GM12878 (cell line): Measurements from ENCODE around the gene TNNC2. TPM values are rescaled to one million over a fixed set of nuclear protein-coding genes. Genes with fewer than 3 reads are reported as not detected.

Source experiments
- ATAC-seq: fragments of 200-7000 bp; cut with Tn5 transposase; 3 replicates; pipeline ENCODE4 v1.9.1; 2020; ENCODE audit warnings: mild to moderate bottlenecking, moderate library complexity
- BruUV-seq: library from RNA; stranded (reverse); fragments of 400-500 nt; replicated peaks from 2 replicates; lab custom pipeline; 2021; lab: Mats Ljungman, UMichigan
- CTCF ChIA-PET: fragments of 300-600 bp; sonication (Branson Sonifier 250); formaldehyde crosslinking; extraction: SDS; loops from one replicate; lab custom pipeline; 2021; ENCODE audit warnings: inconsistent platforms; lab: Yijun Ruan, JAX
- POLR2A ChIA-PET: fragments of 350-600 bp; formaldehyde crosslinking; extraction: SDS; loops from one replicate; lab custom pipeline; 2021; ENCODE audit warnings: inconsistent platforms; lab: Charles Lee
- RAD21 ChIA-PET: fragments of 300-600 bp; sonication (Branson Sonifier 250); formaldehyde crosslinking; loops from one replicate; lab custom pipeline; 2023; ENCODE audit warnings: antibody characterized with exemption; ENCODE audit not compliant: unreplicated experiment; lab: Charles Lee
- SMC1A ChIA-PET: fragments of 300-600 bp; sonication (Branson Sonifier 250); formaldehyde crosslinking; loops from one replicate; lab custom pipeline; 2023; ENCODE audit not compliant: unreplicated experiment, uncharacterized antibody; lab: Charles Lee
- DNase-seq: peaks from one replicate; pipeline ENCODE4 v3.0.0-alpha.2; 2011; ENCODE audit warnings: low read depth, low spot score
- FAIRE-seq: peaks from 3 replicates; lab custom pipeline; 2011; peaks lifted over from hg19 to GRCh38; lab: Jason Lieb, UNC
- H2AFZ ChIP-seq: 2 replicates; pipeline ENCODE4 v1.6.0; 2011; ENCODE audit warnings: low read depth, low read length, control low read depth; ENCODE audit not compliant: control insufficient read depth
- H3K27ac ChIP-seq: 2 replicates; pipeline ENCODE4 v1.5.1; 2011; ENCODE audit warnings: control low read depth; ENCODE audit not compliant: control insufficient read depth, insufficient read depth
- H3K27me3 ChIP-seq, 2 experiments: replicated peaks in 1 of 2; 2 replicates each; pipeline versions ENCODE4 v1.6.0 to v1.6.1; 2011; ENCODE audit warnings: low read length in 1 of 2; ENCODE audit not compliant: control insufficient read depth in 2 of 2, insufficient read depth in 2 of 2
- H3K36me3 ChIP-seq, 2 experiments: 2 replicates each; pipeline ENCODE4 v1.5.1; 2011; ENCODE audit warnings: low read length in 1 of 2; ENCODE audit not compliant: control insufficient read depth in 2 of 2, insufficient read depth in 2 of 2
- H3K4me1 ChIP-seq: 2 replicates; pipeline ENCODE4 v1.6.1; 2011; ENCODE audit warnings: mild to moderate bottlenecking, low read length, moderate library complexity, mixed read lengths; ENCODE audit not compliant: control insufficient read depth, insufficient read depth
- H3K4me2 ChIP-seq: 2 replicates; pipeline ENCODE4 v1.6.0; 2011; ENCODE audit warnings: control low read depth; ENCODE audit not compliant: control insufficient read depth, insufficient read depth
- H3K4me3 ChIP-seq: fragments of 200-600 bp; sonication (generic); 2 replicates; pipeline ENCODE4 v1.5.1; 2016
- H3K79me2 ChIP-seq: 2 replicates; pipeline ENCODE4 v1.6.0; 2011; ENCODE audit warnings: low read length; ENCODE audit not compliant: control insufficient read depth, insufficient read depth
- H3K9ac ChIP-seq: 2 replicates; pipeline ENCODE4 v1.8.0; 2011; ENCODE audit warnings: low read length, control low read depth, mixed read lengths; ENCODE audit not compliant: control insufficient read depth, insufficient read depth
- H3K9me3 ChIP-seq: replicated peaks from 3 replicates; pipeline ENCODE4 v1.5.1; 2011; ENCODE audit warnings: mild to moderate bottlenecking, low read length; ENCODE audit not compliant: control insufficient read depth, insufficient read depth
- H4K20me1 ChIP-seq: 2 replicates; pipeline ENCODE4 v1.6.0; 2011; ENCODE audit not compliant: control insufficient read depth, insufficient read depth
- BACH1 ChIP-seq: fragments of 450-650 bp; IDR thresholded peaks from 2 replicates; pipeline ENCODE4 v1.6.1; 2017; ENCODE audit warnings: mild to moderate bottlenecking, borderline replicate concordance
- CEBPB ChIP-seq, 2 experiments: fragments of 150-350 bp in 1 of 2; IDR thresholded peaks; 2 replicates each; pipeline ENCODE4 v1.6.1; 2012 to 2014; ENCODE audit warnings: low read depth in 2 of 2, low read length in 2 of 2, borderline replicate concordance in 1 of 2, inconsistent platforms in 1 of 2
- CREM ChIP-seq: IDR thresholded peaks from 2 replicates; pipeline ENCODE4 v1.6.1; 2014; ENCODE audit warnings: antibody characterized with exemption, low read depth
- EZH2 ChIP-seq: IDR thresholded peaks from 2 replicates; pipeline ENCODE4 v1.6.1; 2012; ENCODE audit warnings: low read depth, mild to moderate bottlenecking, control low read depth, inconsistent platforms, low read length, borderline replicate concordance; ENCODE audit not compliant: control insufficient read depth
- FOS ChIP-seq: IDR thresholded peaks from 3 replicates; pipeline ENCODE4 v1.6.1; 2011; ENCODE audit warnings: borderline replicate concordance; ENCODE audit not compliant: insufficient read length; ENCODE audit errors: extremely low read depth
- MEF2A ChIP-seq: IDR thresholded peaks from 2 replicates; pipeline ENCODE4 v1.6.1; 2011; ENCODE audit warnings: low read depth, mild to moderate bottlenecking, low read length, moderate library complexity; ENCODE audit not compliant: insufficient read depth
- NFYB ChIP-seq: IDR thresholded peaks from 2 replicates; pipeline ENCODE4 v1.6.1; 2011; ENCODE audit warnings: low read depth, mild to moderate bottlenecking, low read length, improper control_type of control experiment, moderate library complexity; ENCODE audit not compliant: insufficient read depth
- POU2F2 ChIP-seq: IDR thresholded peaks from 3 replicates; pipeline ENCODE4 v1.6.1; 2011; ENCODE audit warnings: low read depth, mild to moderate bottlenecking, low read length, borderline replicate concordance
- SREBF2 ChIP-seq: IDR thresholded peaks from 2 replicates; pipeline ENCODE4 v1.6.1; 2012; ENCODE audit warnings: mild to moderate bottlenecking, low read length
- ZNF24 ChIP-seq: fragments of 450-650 bp; IDR thresholded peaks from 2 replicates; pipeline ENCODE4 v1.6.1; 2017; ENCODE audit warnings: antibody characterized with exemption, mild to moderate bottlenecking
- ZNF687 ChIP-seq: fragments of 450-650 bp; IDR thresholded peaks from 2 replicates; pipeline ENCODE4 v1.6.1; 2017; ENCODE audit warnings: mild to moderate bottlenecking, moderate library complexity
- ZZZ3 ChIP-seq: IDR thresholded peaks from 2 replicates; pipeline ENCODE4 v1.6.1; 2011; ENCODE audit warnings: low read depth; ENCODE audit not compliant: control insufficient read depth, insufficient read length
- WGBS: methylation state at CpG from one replicate; pipeline ENCODE4 v1.1.6; 2016; ENCODE audit warnings: low lambda C conversion rate; ENCODE audit not compliant: insufficient replicate concordance, insufficient coverage; ENCODE audit errors: missing lambda C conversion rate; 5-methylcytosine and 5-hydroxymethylcytosine counted together
- in situ Hi-C: fragments of 300-500 bp; cut with MboI; formaldehyde crosslinking; loops from 9 replicates; pipeline ENCODE4 v1.14.3; 2018; ENCODE audit warnings: mixed read lengths
- intact Hi-C: fragments of 100-400 bp; cut with micrococcal nuclease; formaldehyde crosslinking; loops from one replicate; pipeline ENCODE4 v1.14.2; 2022; ENCODE audit not compliant: unreplicated experiment
- polyA plus RNA-seq, 11 experiments: library from polyadenylated mRNA; depleted of rRNA in 4 of 11; unstranded in 6 of 11; stranded (reverse) in 5 of 11; fragments of >200 nt; fragmentation: Nextera tagmentation in 4 of 11; fragmentation: Illumina TruSeq in 1 of 11; extraction: Ambion mirVana in 4 of 11; extraction: Trizol in 1 of 11; gene quantifications; 1 replicate in 1 of 11; 2 replicates in 10 of 11; pipeline versions ENCODE4 v1.2.1 to v1.2.3, GENCODE V29; 2011 to 2016; ENCODE audit warnings: inconsistent platforms in 2 of 11, missing spikeins in 2 of 11, low read depth in 1 of 11
- total RNA-seq, 4 experiments: library from RNA; depleted of rRNA in 3 of 4; stranded (reverse); fragments of >200 nt in 3 of 4; fragmentation: Illumina TruSeq in 1 of 4; extraction: Trizol in 1 of 4; gene quantifications; 2 replicates each; pipeline versions ENCODE4 v1.2.1 to v1.2.3, GENCODE V29; 2013 to 2021

The TNNC2 gene
- total and polyA plus RNA-seq, 10 of the 15 experiments (the other 5 are each of a cell fraction or from before 2014, with no cell fraction given), result 0.37 TPM; not detected in 9

- Histone ChIP-seq H3K9me3 (no peaks in the 10 kb centered on the region), H3K4me2 (no peak overlapping the region), H3K4me3 (no peak overlapping the region), H3K9ac (no peak overlapping the region), H3K79me2 (no peaks in the 10 kb centered on the region), H3K4me1 (no peaks in the 10 kb centered on the region), H3K27ac (no peak overlapping the region), H3K27me3 (no peaks in the 10 kb centered on the region), H4K20me1 (no peaks in the 10 kb centered on the region), H2AFZ (no peak overlapping the region), H3K36me3 (peaks cover 3 to 23% of the 10 kb centered on the region in 2 experiments)
- CTCF ChIA-PET, result interaction anchor here (4.6 to 5.0 kb wide), 3 partner anchors 161 to 212 kb away, joined by 26 to 120 read pairs (median 64); no protein-coding TSS in a partner anchor
- intact Hi-C loops, result no loop called here
- ATAC-seq (no peak), FAIRE-seq (no peak), DNase-seq (no peak)
- no TSS peak for BruUV-seq
- in situ Hi-C loops, result loop anchor here (25.0 kb wide), 1 partner anchor 560 kb away; no protein-coding TSS in a partner anchor
- RAD21 ChIA-PET, result no interaction called here
- SMC1A ChIA-PET, result interaction anchor here (0.6 to 1.7 kb wide), 4 partner anchors 37 to 167 kb away, joined by 3 read pairs; no protein-coding TSS in a partner anchor
- WGBS, result 99% methylated on average over 7 of the region's 7 CpGs
- TF ChIP-seq MEF2A, result no peak
- no peak for TF ChIP-seq SREBF2
- no peak for TF ChIP-seq BACH1
- TF ChIP-seq EZH2, result no peak
- TF ChIP-seq ZZZ3, result no peak
- no peak for TF ChIP-seq ZNF24
- no peak for TF ChIP-seq NFYB
- TF ChIP-seq POU2F2, result no peak
- TF ChIP-seq FOS, result no peak
- TF ChIP-seq ZNF687, result no peak
- TF ChIP-seq CREM, result no peak
- no peak for TF ChIP-seq CEBPB (IDR thresholded peaks at IDR 0.05; ENCODE audit: borderline replicate concordance in 1 of 2, low read depth in 2 of 2, low read length in 2 of 2)
- POLR2A ChIA-PET, result interaction anchor here (0.6 kb wide), 1 partner anchor 886 kb away, joined by 3 read pairs; no protein-coding TSS in a partner anchor
Observed at GRCh38 chr20:45801851-45802250, 25.3 kb downstream of the TNNC2 start.
